Heart left ventricle (tissue), 16 donors: ENCODE results near the gene ERFE. TPM values are rescaled to one million over a fixed set of nuclear protein-coding genes. Genes with fewer than 3 reads are reported as not detected.
A peak's percentile ranks its signal among the peaks of the same experiment; 100 is the strongest.
"Not testable (repeated sequence)": the region's sequence is repeated elsewhere in the genome, so short reads cannot be mapped to it uniquely, and the experiment has no call there.

Experiments used
- ATAC-seq, 4 donors: fragments of 200-7000 bp; cut with Tn5 transposase; one replicate each; pipeline ENCODE4 v1.9.1; 2020 to 2022; ENCODE audit warnings: moderate library complexity in 4 of 4, mild to moderate bottlenecking in 3 of 4, moderate number of reproducible peaks in 1 of 4
- DNase-seq, 5 donors: peaks; one replicate each; pipeline ENCODE4 v3.0.0-alpha.2; 2020
- H3K27ac ChIP-seq, 12 donors: fragments of 200-600 bp; sonication (generic) in 4 of 12; one replicate each; pipeline versions ENCODE4 v1.5.0 to v1.8.0; 2016 to 2022; ENCODE audit warnings: mild to moderate bottlenecking in 2 of 12
- H3K27me3 ChIP-seq, 9 donors: fragments of 200-600 bp; sonication (generic) in 2 of 9; one replicate each; pipeline versions ENCODE4 v1.5.1 to v1.8.0; 2016 to 2022; ENCODE audit warnings: mild to moderate bottlenecking in 3 of 9
- H3K36me3 ChIP-seq, 9 donors: fragments of 200-600 bp; sonication (generic) in 2 of 9; one replicate each; pipeline versions ENCODE4 v1.5.0 to v1.8.0; 2018 to 2022; ENCODE audit warnings: mild to moderate bottlenecking in 2 of 9
- H3K4me1 ChIP-seq, 12 donors: fragments of 200-600 bp; sonication (generic) in 4 of 12; one replicate each; pipeline versions ENCODE4 v1.5.0 to v1.8.0; 2016 to 2022; ENCODE audit warnings: mild to moderate bottlenecking in 3 of 12
- H3K4me3 ChIP-seq, 12 donors: fragments of 200-600 bp; sonication (generic) in 4 of 12; one replicate each; pipeline versions ENCODE4 v1.5.0 to v1.8.0; 2017 to 2022; ENCODE audit warnings: mild to moderate bottlenecking in 9 of 12, moderate library complexity in 4 of 12
- H3K9me3 ChIP-seq, 12 donors: fragments of 200-600 bp; sonication (generic) in 4 of 12; one replicate each; pipeline versions ENCODE4 v1.5.0 to v1.8.0; 2016 to 2022; ENCODE audit warnings: mild to moderate bottlenecking in 1 of 12
- CTCF ChIP-seq, 12 donors: fragments of 200-600 bp; sonication (generic) in 4 of 12; IDR thresholded peaks; one replicate each; pipeline versions ENCODE4 v1.5.0 to v1.8.0; 2018 to 2022; ENCODE audit warnings: antibody characterized with exemption in 12 of 12, mild to moderate bottlenecking in 5 of 12
- POLR2A ChIP-seq, 2 donors: fragments of 450-650 bp; IDR thresholded peaks; one replicate each; pipeline ENCODE4 v1.6.1; 2017; ENCODE audit warnings: antibody characterized with exemption in 2 of 2, mild to moderate bottlenecking in 2 of 2, moderate library complexity in 2 of 2
- WGBS, 4 donors: extraction: QIAGEN DNeasy Blood & Tissue Kit in 2 of 4; methylation state at CpG; one replicate each; pipeline versions ENCODE4 v1.1.5 to v1.1.7; 2013 to 2018; 5-methylcytosine and 5-hydroxymethylcytosine counted together
- intact Hi-C, 10 donors: fragments of 100-400 bp; cut with DNase I; formaldehyde crosslinking; loops; one replicate each; pipeline versions ENCODE4 v1.11.1 to v1.14.2; 2022
- polyA plus RNA-seq, 2 donors: library from polyadenylated mRNA; stranded (reverse); fragments of 200-250 nt; gene quantifications; one replicate each; pipeline ENCODE4 v1.2.3, GENCODE V29; 2013
- total RNA-seq, 9 donors: library from RNA; depleted of rRNA in 2 of 9; stranded (reverse); fragments of >200 nt in 2 of 9; fragmentation: NEBNext Ultra II Directional in 3 of 9; extraction: Animal tissue kit (Norgen Biotek cat#: 25700) in 3 of 9; gene quantifications; one replicate each; pipeline versions ENCODE4 v1.1.0 to v1.2.4, GENCODE V29; 2016 to 2023
- donor health status: ischemic (EF 13 %, LVEDD 7.1; RV severe dilation, severe dysfunction).
- donor health status: healthy with polysubstance abuse.
- donor health status: DM: no; HTN: yes; CAD: no.
- donor health status: DM: no; HTN: no; CAD: no.
- donor health status: ischemic (EF 25% LVEDD 6.9; RV normal size, moderate dysfunction).
- donor health status: ischemic (EF 25% LVEDD 5.7; RV mildly dilated, moderate dysfunction).
- donor health status: healthy.
- donor health status: DM: yes; HTN: yes; CAD: no.
- donor health status: ischemic (EF 35%, LVEDD 5.7; RV mildly dilated, moderate dysfunction).
- donor health status: nonischemic (EF 11% LVEDD 7.7; RV severe dilation, severe dysfunction).
- donor health status: DM: yes; HTN: yes; CAD: no.
- donor health status: PGD.
- donor health status: ischemic (EF 29% LVEDD 5.4; RV normal size, mild dysfunction).
- donor health status: nonischemic (EF 23%, LVEDD 6.1; RV moderate dilation, normal function).

ERFE gene
- total and polyA plus RNA-seq, 11 donors = 0.08 to 1.8 (median 0.48) TPM; not detected in 3

- no peak for ATAC-seq
Measured at GRCh38 chr2:238114851-238115660, 43.7 kb upstream of the ERFE start.

GRCh38 chr2:238115709-238116108, 43.1 kb upstream of the ERFE start:
- DNase-seq = peak in 1 of 5 donors; percentile 8

More at GRCh38 chr2:238114851-238115660, 43.7 kb upstream of the ERFE start:
- WGBS, 4 donors = 88 to 91% (median 90%) methylated on average over 21 to 32 of the region's 32 CpGs
- Histone ChIP-seq H3K9me3 (peaks cover 0 to 16% (median 7%) of the 10 kb centered on the region in 12 donors), H3K27me3 (peaks cover 0 to 32% (median 0%) of the 10 kb centered on the region in 9 donors), H3K27ac (no peak overlapping the region), H3K4me3 (no peak overlapping the region), H3K4me1 (peaks cover 0 to 2% (median 0%) of the 10 kb centered on the region in 12 donors), H3K36me3 (no peaks in the 10 kb centered on the region)
- TF ChIP-seq POLR2A (IDR thresholded peaks at IDR 0.05) (no peak), CTCF (IDR thresholded peaks at IDR 0.05) (no peak)
- DNase-seq = peak in 3 of 5 donors; percentile 12 to 45 (median 20)
- intact Hi-C loops = no loop called here

GRCh38 chr2:238116298-238117198, 42.2 kb upstream of the ERFE start:
- 83 to 89% (median 87%) methylated on average over 1 to 21 of the region's 21 CpGs for WGBS, 4 donors
- peak in 2 of 5 donors; percentile 18 to 44 for DNase-seq
- ATAC-seq = peak in 1 of 4 donors; percentile 25
- H3K27me3 ChIP-seq = peaks cover 0 to 32% (median 0%) of the 10 kb centered on the region in 9 donors
- H3K27ac ChIP-seq = no peak overlapping the region
- no peaks in the 10 kb centered on the region for H3K36me3 ChIP-seq
- no peak overlapping the region for H3K4me3 ChIP-seq
- TF ChIP-seq CTCF (IDR thresholded peaks at IDR 0.05) = no peak
- no peak for TF ChIP-seq POLR2A (IDR thresholded peaks at IDR 0.05)
- H3K4me1 ChIP-seq = peaks cover 0 to 9% (median 0%) of the 10 kb centered on the region in 12 donors
- intact Hi-C loops = no loop called here
- peaks cover 0 to 16% (median 7%) of the 10 kb centered on the region in 12 donors for H3K9me3 ChIP-seq

More at GRCh38 chr2:238115709-238116108, 43.1 kb upstream of the ERFE start:
- intact Hi-C loops, H3K36me3 ChIP-seq, H3K4me1 ChIP-seq, H3K4me3 ChIP-seq, ATAC-seq, H3K27ac ChIP-seq: not testable (repeated sequence)
- Histone ChIP-seq H3K27me3 (peaks cover 0 to 32% (median 0%) of the 10 kb centered on the region in 9 donors), H3K9me3 (peaks cover 0 to 16% (median 7%) of the 10 kb centered on the region in 12 donors)
- WGBS, 4 donors = 92 to 98% (median 97%) methylated on average over 12 of the region's 12 CpGs

- Histone ChIP-seq H3K4me3 (no peak overlapping the region), H3K4me1 (peaks cover 0 to 9% (median 0%) of the 10 kb centered on the region in 12 donors), H3K36me3 (no peaks in the 10 kb centered on the region), H3K27me3 (peaks cover 0 to 32% (median 0%) of the 10 kb centered on the region in 9 donors), H3K27ac (no peak overlapping the region), H3K9me3 (peaks cover 0 to 8% (median 4%) of the 10 kb centered on the region in 12 donors)
- no peak for TF ChIP-seq CTCF (IDR thresholded peaks at IDR 0.05)
- ATAC-seq (peak in 1 of 4 donors; percentile 16), DNase-seq (peak in 2 of 5 donors; percentile 11 to 48)
- intact Hi-C loops = no loop called here
- WGBS, 4 donors = 68 to 75% (median 73%) methylated on average over 9 to 11 of the region's 11 CpGs
Measured at GRCh38 chr2:238117199-238118154, 41.3 kb upstream of the ERFE start.
